SK-N-SH (cell line): Measurements from ENCODE around the gene TPP1.

Experiments
- EZH2phosphoT487 ChIP-seq: fragments of 200-600 bp; sonication (generic); IDR thresholded peaks from 2 replicates; pipeline ENCODE4 v1.6.1; 2017; ENCODE audit warnings: low read depth, mixed run types, mild to moderate bottlenecking, antibody characterized with exemption, moderate library complexity, borderline replicate concordance
- TAF1 ChIP-seq: IDR thresholded peaks from 2 replicates; pipeline ENCODE4 v1.6.1; 2012; ENCODE audit warnings: low read depth, mild to moderate bottlenecking, low read length, moderate library complexity, borderline replicate concordance
- TF ChIP-seq, protein P1 (sequence below): fragments of 200-600 bp; sonication (generic); IDR thresholded peaks from 2 replicates; pipeline ENCODE4 v1.6.1; 2017; ENCODE audit warnings: antibody characterized with exemption, mild to moderate bottlenecking, moderate library complexity

DNA sequence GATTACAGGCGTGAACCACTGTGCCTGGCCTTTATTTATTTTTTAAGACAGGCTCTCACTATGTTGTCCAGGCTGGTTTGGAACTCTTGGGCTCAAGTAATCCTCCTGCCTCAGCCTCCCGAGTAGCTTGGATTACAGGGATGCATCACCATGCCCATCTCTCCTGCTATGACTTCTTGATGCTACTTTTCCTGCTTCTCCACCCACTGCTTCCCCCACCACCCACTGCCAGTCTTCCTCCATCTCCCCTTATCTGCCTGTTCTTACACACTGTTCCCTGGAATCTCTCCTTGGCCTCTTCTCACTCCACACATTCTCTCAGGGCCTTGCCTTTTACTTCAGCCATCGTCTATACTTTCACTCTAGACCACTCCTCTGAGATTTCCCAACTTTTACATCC is 17.3 kb upstream of the TPP1 start:
- no peak for TF ChIP-seq EZH2phosphoT487
- no peak for TF ChIP-seq TAF1
- TF ChIP-seq, protein P1, sequence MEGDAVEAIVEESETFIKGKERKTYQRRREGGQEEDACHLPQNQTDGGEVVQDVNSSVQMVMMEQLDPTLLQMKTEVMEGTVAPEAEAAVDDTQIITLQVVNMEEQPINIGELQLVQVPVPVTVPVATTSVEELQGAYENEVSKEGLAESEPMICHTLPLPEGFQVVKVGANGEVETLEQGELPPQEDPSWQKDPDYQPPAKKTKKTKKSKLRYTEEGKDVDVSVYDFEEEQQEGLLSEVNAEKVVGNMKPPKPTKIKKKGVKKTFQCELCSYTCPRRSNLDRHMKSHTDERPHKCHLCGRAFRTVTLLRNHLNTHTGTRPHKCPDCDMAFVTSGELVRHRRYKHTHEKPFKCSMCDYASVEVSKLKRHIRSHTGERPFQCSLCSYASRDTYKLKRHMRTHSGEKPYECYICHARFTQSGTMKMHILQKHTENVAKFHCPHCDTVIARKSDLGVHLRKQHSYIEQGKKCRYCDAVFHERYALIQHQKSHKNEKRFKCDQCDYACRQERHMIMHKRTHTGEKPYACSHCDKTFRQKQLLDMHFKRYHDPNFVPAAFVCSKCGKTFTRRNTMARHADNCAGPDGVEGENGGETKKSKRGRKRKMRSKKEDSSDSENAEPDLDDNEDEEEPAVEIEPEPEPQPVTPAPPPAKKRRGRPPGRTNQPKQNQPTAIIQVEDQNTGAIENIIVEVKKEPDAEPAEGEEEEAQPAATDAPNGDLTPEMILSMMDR = no peak
